Fibroblast of skin of scalp (primary cell): Measurements from ENCODE around the gene TMED6. TPM values are rescaled to one million over a fixed set of nuclear protein-coding genes. Genes with fewer than 3 reads are reported as not detected.

Experiments
- DNase-seq: peaks from one replicate; pipeline ENCODE4 v3.0.0-alpha.2; 2013
- polyA plus RNA-seq, 2 experiments: library from polyadenylated mRNA; unstranded; fragments of 120-200 nt; gene quantifications; one replicate each; pipeline ENCODE4 v1.2.1, GENCODE V29; 2013; ENCODE audit not compliant: insufficient read length in 2 of 2

TMED6 gene
- polyA plus RNA-seq (2013, experiment 1 of 2; ENCODE audit: insufficient read length) = 0.76 TPM
- polyA plus RNA-seq (2013, experiment 2 of 2; ENCODE audit: insufficient read length) = 0.80 TPM

DNA sequence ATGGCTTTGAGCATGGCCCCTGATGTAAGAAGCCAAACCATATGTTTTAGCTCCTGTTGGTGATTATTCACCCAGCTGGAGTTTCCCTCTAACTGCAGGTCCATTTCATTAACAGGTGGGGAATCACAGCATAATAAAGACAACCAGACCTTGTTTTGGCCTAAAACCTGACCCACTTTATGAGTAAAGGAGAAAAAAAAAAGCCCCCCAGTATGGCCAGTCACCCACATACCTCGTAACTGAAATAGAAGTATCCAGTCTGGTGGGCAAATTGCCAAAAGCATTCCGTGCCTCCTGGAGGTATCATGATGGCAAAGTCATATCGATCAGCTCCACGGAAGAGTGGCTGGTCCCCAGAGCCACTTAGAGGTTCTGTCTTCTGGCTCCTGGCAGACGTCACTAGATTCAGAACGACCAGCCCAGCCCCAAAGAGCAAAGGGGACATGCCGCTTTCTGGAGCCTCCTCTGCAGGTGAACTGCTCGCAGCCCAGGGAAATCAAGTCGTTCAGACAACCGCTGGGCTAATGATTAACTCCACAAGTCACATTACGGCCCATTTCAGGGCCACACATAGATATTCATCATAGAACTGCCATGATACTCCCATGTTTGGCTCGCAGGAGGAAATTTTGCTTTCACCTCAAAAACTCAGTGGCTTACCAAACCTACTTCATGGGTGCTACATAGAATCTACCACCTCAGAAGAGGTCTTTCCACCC lies at the start of gene TMED6:
TSS of gene TMED6 (minus strand) at position 478 of the 719 bp plus-strand sequence. CDS start at position 445, 33 bp downstream.
- no peak for DNase-seq

DNA sequence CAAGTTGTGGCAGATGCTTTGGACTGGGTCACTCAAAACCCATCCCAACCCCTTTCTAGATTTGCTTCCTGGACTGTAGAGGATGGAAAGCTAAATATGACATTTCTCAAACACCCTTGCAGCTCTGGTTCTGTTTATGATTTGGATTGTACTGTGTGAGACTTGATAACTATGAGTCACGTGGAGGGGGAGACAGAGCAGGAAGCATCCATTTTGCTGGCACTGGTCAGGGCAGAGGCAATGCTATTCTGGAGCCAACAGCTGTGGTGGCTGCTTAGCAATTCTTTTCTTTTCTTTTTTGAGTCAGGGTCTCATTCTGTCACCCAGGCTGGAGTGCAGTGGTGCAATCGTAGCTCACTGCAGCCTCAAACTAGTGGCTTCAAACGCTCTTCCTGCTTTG lies 47.8 kb upstream of the TMED6 start:
- DNase-seq = peak; percentile 40

- peak; percentile 82 for DNase-seq
Measured at GRCh38 chr16:69397821-69398521, 46.4 kb upstream of the TMED6 start.

DNA sequence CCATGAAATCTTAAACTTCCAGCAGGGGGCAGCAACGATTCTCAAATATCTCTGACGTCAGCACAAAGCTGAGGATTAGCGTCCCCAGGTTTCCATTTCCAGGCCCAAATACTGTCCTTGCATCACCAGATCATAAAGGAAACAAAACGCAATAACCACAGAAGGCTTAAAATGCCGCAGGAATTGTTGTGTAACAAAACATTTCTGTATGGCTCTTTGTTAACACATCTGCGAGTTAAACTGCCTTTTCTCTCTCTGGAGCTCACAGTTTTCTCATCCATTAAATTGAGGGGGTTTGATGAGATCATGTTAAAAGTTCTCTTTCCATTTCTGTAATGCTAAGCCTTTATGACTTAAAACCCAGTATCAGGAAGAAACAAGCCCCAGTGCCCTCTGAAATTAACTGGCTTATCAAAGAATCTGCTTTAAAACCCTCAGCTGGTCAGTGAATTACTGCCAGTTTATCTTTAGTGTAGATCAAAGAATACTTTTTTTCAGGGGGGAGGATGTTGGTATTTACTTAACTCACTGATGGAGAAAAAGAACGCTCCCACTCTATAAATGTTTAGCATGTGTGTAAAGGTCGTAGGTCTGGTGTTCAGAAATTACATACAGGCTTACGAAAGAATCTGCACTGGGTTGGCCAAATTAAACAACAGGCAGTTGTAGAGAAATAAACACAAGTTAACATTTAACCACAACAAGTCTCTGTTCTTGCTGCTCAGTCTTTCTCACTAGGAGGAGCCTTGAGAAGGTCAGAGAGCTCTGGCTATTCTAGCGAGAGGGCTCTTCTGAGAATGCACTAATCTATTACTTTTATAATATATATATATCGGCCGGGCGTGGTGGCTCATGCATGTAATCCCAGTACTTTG lies 44.8 kb upstream of the TMED6 start:
- peak; percentile 92 for DNase-seq

DNA sequence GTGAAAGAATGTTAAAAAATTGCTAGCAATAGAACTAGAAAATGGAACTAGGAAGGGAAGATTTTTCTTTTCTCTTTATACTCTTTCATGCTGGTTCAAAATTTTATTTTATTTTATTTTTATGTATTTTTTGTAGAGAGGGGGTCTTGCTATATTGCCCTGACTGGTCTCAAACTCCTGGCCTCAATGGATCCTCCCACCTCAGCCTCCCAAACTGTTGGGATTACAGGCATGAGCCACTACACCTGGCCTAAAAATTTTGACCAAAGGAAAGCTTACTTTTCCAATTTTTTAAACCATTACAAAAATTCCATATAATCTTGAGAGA lies 44.2 kb upstream of the TMED6 start:
- no peak for DNase-seq

- no peak for DNase-seq
Measured at GRCh38 chr16:69393898-69394849, 42.6 kb upstream of the TMED6 start.

DNA sequence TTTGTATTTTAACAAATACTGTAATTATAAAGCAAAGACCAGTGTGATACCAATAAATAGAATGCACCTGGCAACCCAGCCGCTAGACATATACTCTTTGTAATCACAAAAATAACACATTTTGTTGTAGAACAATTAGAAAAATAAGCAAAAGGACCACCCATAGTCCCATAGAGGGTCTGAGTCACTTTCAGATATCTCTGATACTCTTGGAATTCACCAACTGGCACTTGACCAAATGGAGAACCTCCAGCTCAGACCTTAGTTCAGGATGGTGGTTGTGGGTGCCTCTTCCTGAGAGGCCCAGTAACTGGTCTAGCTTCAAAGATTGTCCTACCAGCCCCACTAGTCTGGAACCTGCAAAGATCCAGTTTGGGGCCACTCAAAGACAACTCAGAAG lies 35.0 kb upstream of the TMED6 start:
- peak; percentile 70 for DNase-seq

GRCh38 chr16:69384974-69385373 lies 33.4 kb upstream of the TMED6 start:
- no peak for DNase-seq

DNA sequence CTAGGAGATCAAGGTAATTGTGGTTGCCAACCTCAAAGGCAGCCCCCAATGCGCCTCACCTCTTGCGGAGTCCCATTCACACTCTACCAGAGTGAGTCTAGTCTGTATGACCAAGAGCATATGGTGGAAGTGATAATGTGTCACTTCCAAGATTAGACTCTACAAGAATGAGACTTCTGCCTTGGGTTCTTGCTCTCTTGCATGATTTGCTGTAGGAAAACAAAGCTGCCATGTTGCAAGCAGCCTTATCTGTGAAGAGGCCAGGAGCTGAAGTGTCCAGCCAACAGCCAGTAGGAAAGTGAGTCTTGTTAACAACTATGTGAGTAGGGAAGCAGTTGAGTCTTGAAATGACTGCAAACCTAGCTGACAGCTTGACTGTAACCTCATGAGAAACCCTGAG lies 30.8 kb upstream of the TMED6 start:
- DNase-seq = no peak

DNA sequence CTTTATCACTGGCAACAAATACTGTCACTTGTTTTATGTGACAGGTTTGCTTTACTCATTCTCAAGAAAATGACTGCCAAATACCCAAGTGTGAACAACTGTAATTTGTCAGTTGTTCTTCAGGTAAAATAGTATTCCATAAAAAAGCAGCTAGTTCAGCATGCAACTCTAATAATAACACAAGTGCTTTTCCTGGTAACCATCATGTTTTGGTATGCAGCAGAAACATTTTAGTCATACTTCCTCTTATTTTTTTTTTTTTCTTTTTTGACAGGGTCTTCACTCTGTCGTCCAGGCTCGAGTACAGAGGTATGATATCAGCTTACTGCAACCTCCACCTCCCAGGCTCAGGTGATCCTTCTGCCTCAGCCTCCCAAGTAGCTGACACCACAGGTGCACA lies 29.6 kb upstream of the TMED6 start:
- DNase-seq = no peak

- no peak for DNase-seq
Measured at GRCh38 chr16:69378760-69379159, 27.2 kb upstream of the TMED6 start.

- no peak for DNase-seq
Measured at GRCh38 chr16:69378036-69378435, 26.4 kb upstream of the TMED6 start.

- no peak for DNase-seq
Measured at GRCh38 chr16:69376393-69377059, 24.9 kb upstream of the TMED6 start.

GRCh38 chr16:69373019-69373418 lies 21.4 kb upstream of the TMED6 start:
- DNase-seq = no peak

GRCh38 chr16:69371564-69371963 lies 20.0 kb upstream of the TMED6 start:
- no peak for DNase-seq

GRCh38 chr16:69368866-69369265 lies 17.3 kb upstream of the TMED6 start:
- DNase-seq = no peak

- no peak for DNase-seq
Measured at GRCh38 chr16:69367980-69368379, 16.4 kb upstream of the TMED6 start.

- DNase-seq = no peak
Measured at GRCh38 chr16:69366431-69366830, 14.8 kb upstream of the TMED6 start.

- DNase-seq = no peak
Measured at GRCh38 chr16:69365901-69366300, 14.3 kb upstream of the TMED6 start.

GRCh38 chr16:69364088-69364487 lies 12.5 kb upstream of the TMED6 start:
- DNase-seq = no peak

- no peak for DNase-seq
Measured at GRCh38 chr16:69363281-69363717, 11.7 kb upstream of the TMED6 start.
